Glomerular visceral epithelial cell (primary cell): ENCODE results near the gene TFPI.
A peak's percentile ranks its signal among the peaks of the same experiment; 100 is the strongest.

Source experiments
- DNase-seq: peaks from one replicate; pipeline ENCODE4 v3.0.0-alpha.2; 2016; ENCODE audit errors: extremely low spot score

Gene TFPI

GRCh38 chr2:187504312-187504921 is 49.8 kb downstream of the TFPI start:
- DNase-seq = no peak

GRCh38 chr2:187503700-187504099 is 50.5 kb downstream of the TFPI start:
- DNase-seq = no peak

DNA sequence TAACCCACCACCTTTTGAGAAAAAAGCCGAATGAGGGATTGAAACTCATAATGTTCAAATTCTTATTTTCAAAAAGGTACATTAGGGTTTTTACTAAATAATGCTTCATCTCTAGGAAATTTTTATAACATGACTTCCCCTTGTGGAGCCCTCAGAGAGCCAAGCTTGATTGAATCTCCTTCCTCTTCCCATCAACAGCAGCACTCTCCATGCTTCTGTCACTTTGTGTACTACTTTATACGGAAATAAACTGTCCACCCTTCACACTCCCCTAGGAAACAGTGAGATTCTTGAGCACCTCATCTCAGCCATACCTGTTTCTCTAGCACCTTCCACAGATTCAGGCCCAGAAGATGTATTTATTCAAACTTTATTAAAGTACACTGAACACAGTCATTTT is 51.8 kb downstream of the TFPI start:
- no peak for DNase-seq

DNA sequence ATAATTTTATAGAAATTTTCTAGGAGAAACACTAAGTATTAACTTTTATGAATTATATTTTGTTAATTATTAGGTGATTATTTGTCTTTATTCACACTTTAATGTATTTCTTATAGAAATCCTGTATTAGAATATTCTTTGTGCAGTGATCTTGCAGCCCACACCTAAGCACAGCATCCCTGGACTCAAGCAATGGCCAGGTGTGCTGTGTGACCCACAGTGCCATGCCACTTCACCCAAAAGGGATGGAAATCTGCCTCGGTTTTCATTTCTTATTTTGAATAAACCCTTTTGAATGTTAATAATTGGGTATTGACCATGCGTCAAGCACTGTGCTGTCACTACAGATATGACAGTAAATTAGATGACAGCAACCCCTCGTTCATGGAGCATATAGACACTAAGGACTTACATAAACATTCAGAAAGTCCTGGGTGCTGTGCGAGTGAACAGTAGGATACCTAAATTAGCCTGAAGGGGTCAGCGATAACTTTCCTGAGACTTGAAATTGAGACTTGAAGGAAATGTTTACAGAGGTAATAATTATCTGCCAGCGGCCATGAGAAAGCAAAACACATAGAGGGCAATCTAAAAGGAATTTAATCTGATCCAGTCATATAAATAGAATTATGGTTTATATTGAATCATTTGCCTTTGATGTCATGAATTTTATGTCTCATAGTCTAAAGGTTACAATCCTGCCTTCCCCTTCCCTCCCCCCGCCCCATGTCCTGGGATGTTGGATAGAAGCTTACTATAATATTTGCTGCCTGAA is 53.5 kb downstream of the TFPI start:
- peak; percentile 24 for DNase-seq

GRCh38 chr2:187499941-187500532 is 54.2 kb downstream of the TFPI start:
- peak; percentile 72 for DNase-seq

DNA sequence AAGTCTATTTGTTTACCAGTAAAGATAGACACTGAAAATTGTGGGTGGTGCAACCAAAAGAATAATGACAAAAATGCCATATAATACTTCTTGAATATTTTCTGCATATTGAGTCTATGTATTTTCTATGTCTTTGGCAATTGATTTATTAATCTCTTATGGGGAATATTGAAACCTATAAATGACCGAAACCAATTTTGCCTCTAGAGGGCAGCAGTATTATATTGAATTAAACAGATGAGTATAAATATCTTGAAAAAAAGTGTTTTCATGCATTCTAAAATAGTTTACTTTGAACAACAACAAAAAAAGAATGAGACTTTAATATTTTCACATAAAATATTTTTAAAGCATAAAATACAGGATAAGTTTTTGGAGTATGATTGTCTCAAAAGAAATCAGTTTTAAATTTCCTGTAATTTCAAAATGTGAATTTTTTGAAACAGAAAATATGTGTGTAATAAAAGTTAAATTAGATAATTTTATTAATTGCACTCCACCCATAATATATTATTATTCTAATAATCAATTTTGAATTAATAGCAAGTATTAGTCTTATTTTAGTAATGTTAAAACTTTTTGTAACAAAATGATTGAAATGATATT is 56.3 kb downstream of the TFPI start:
- peak; percentile 12 for DNase-seq

- no peak for DNase-seq
These were observed 57.1 kb downstream of the TFPI start for GRCh38 chr2:187497140-187497539.

DNA sequence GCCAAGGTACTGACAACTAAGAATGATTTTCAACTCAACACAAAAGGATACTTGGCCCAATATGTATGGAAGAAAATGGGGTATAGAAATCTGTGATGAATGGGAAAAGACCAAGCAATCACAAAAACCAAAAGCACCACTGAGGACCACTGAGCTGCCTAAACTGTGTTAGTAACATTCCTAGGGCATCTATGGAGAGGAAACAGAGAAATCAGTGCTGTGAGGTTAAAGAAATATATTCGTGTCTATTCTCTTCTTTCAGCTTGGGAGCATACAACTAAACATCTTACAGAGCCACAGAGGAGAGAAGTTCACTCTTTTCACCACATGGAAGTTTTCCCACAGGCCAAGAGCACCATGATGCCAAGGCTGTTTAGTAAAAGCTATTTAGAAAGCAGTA is 58.9 kb downstream of the TFPI start:
- no peak for DNase-seq

GRCh38 chr2:187493877-187494568 is 60.2 kb downstream of the TFPI start:
- DNase-seq = no peak

- DNase-seq = no peak
These were observed 61.1 kb downstream of the TFPI start for GRCh38 chr2:187493180-187493579.

GRCh38 chr2:187486241-187486640 is 68.0 kb downstream of the TFPI start:
- DNase-seq = no peak

DNA sequence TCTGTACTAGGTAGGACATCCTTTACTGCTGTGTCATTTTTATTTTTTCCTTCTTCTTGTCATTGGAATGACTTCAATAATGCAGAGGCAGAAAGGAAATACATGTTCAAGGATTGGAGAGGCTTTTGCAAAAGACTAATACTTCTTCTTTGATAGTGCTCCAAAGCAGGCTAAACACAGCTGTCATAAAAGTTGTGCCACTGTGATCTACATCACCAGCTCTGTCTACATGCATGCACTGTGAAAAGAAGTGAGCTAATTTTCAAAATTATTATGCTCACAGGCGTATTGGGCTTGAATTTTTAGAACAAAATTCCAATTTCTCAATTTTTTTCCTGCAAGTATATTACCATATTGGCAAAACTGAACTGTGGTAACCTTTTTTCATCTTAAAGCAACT is 68.7 kb downstream of the TFPI start:
- no peak for DNase-seq

GRCh38 chr2:187483537-187483936 is 70.7 kb downstream of the TFPI start:
- DNase-seq = no peak

GRCh38 chr2:187482796-187483195 is 71.4 kb downstream of the TFPI start:
- no peak for DNase-seq

DNA sequence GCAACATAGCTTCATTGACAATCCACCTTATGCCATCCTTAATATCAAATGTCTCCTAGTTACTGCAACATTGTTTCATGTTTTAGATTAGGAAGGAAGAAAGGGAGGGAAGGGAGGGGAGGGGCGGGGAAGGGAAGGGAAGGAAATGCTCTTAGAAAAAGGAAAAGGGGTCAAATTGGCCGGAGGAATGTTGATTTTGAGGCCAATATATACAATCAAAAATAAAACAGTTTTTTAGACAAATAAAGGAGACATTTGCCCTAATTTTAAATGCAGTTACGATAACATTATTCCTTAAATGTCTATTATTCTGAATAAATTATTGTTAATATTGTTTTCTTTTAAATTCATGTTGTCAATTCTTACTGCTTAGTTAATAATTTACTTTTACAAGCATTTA is 72.7 kb downstream of the TFPI start:
- DNase-seq = no peak

DNA sequence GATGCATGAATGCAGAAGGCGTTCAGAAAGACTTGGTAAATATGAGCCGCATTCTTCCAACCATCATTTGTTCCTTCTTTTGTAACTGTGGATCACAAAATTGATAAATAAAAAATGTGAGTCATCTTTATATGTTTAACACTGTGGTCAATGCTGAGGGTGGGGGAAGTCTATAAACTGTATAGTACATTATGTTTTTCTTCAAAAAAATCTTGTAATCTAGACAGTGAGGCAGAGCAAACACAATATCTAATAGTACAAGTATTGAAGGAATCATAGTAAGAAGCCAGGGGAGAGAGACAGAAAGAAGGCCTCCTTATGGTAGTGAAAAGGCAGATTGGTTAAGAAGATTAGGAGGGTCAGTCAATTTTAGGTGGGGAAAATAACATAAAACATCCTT is 75.5 kb downstream of the TFPI start:
- no peak for DNase-seq

GRCh38 chr2:187477051-187477450 is 77.2 kb downstream of the TFPI start:
- no peak for DNase-seq

DNA sequence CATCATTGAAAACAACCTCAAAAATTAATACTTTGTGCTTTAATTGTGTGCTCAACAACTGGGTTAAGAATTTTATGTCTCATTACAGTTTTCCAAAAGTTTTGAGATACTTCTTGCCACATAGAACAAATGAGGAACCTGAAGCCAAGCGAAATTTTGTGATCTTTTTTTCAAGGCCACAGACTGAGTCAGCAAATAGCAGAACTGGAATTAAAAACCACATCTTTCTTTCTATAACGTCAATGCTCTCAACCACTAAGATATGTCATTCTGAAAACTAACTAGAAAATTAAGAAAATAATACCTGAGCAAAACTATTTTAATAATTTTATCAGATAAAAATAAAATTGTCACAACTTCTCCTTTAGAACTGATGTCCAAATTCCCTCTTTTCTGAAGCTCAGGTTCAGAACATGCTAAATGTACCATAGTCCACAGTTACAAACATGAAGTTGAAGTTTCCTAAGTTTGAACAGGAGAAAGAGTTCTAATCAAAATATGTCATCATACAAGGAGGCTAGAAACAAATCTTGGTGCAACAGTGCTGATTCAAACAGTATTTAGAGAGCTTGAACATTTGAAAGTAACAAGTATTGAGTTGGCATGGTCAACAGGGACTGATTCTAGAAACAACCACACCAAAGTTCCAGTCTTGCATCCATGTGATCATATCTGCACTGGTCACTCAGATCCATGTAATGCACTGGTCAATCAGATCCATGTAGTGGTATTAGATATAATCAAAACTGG is 78.6 kb downstream of the TFPI start:
- DNase-seq = no peak

DNA sequence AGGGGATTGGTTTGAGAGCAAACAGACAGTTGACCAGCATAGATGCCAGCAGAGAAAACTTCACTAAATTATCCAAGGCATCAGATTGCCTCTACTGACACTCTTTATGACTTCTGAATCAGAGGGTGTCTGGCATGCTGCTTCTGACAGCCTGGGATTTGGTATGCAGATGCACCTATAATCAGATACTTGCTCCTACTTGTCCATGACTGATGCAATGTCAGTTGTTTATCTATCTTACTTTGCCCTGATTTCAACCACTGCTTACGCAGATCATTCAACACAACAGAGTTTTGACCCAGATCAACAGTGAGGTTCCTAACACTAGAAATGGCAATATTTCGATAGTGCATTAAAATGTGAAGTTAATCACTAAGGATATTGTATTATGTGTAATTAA is 83.5 kb downstream of the TFPI start:
- no peak for DNase-seq

- no peak for DNase-seq
These were observed 84.7 kb downstream of the TFPI start for GRCh38 chr2:187469538-187469937.

DNA sequence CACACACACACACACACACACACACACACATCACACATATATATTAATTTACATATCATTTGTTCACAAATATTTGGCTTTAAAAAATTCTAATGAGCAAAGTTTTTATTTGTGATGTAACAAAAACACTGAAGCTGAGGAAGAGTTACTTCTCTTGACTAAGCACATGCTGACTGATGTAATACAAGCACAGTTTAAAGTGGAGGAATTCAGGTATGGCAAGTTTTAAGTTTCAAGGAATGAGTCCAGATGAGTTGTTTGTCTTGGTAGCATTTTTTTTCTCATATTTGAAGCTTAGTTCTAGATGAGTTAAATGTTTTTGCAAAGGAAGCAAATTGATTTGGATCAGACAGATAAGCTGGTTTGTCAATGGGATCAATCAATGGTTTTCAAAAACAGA is 86.0 kb downstream of the TFPI start:
- DNase-seq = no peak
